NB4 (cell line): Measurements from ENCODE around the gene TADA2B.

ENCODE experiments used
- DNase-seq: peaks from one replicate; pipeline ENCODE4 v3.0.0; 2010; ENCODE audit warnings: low read depth
- H3K4me3 ChIP-seq: one replicate; pipeline ENCODE4 v1.5.1; 2011; ENCODE audit warnings: mild to moderate bottlenecking, low read depth, low read length, moderate library complexity
- CTCF ChIP-seq: IDR thresholded peaks from one replicate; pipeline ENCODE4 v1.5.1; 2012; ENCODE audit warnings: low read depth, low read length
- MAX ChIP-seq: IDR thresholded peaks from 2 replicates; pipeline ENCODE4 v1.6.1; 2011; ENCODE audit warnings: low read depth, low read length
- MYC ChIP-seq: IDR thresholded peaks from 2 replicates; pipeline ENCODE4 v1.6.1; 2011; ENCODE audit warnings: low read depth, low read length
- POLR2A ChIP-seq: IDR thresholded peaks from 2 replicates; pipeline ENCODE4 v1.6.1; 2011; ENCODE audit warnings: mild to moderate bottlenecking; ENCODE audit not compliant: insufficient read length; ENCODE audit errors: extremely low read depth

TADA2B gene

GRCh38 chr4:7029212-7029611, 14.0 kb upstream of the TADA2B start:
- no peak for TF ChIP-seq MAX
- no peak for TF ChIP-seq MYC
- no peak for TF ChIP-seq CTCF
- no peak for TF ChIP-seq POLR2A
- no peak for DNase-seq
- H3K4me3 ChIP-seq, result no peak overlapping the region

GRCh38 chr4:7029921-7030320, 13.3 kb upstream of the TADA2B start:
- no peak overlapping the region for H3K4me3 ChIP-seq
- no peak for DNase-seq
- TF ChIP-seq POLR2A (no peak), CTCF (no peak), MAX (no peak), MYC (no peak)

- DNase-seq, result no peak
- TF ChIP-seq CTCF (no peak), POLR2A (no peak)
- H3K4me3 ChIP-seq, result no peak overlapping the region
Observed at GRCh38 chr4:7030856-7031255, 12.3 kb upstream of the TADA2B start.

- no peak overlapping the region for H3K4me3 ChIP-seq
- DNase-seq, result peak; percentile 65
- TF ChIP-seq CTCF (no peak), MAX (no peak), MYC (no peak), POLR2A (no peak)
Observed at GRCh38 chr4:7031558-7032449, 11.4 kb upstream of the TADA2B start.

GRCh38 chr4:7032596-7032995, 10.6 kb upstream of the TADA2B start:
- H3K4me3 ChIP-seq, result no peak overlapping the region
- no peak for DNase-seq
- TF ChIP-seq MAX (no peak), CTCF (no peak), MYC (no peak), POLR2A (no peak)
